ENCODE data around the gene CTBP2. TPM values are rescaled to one million over a fixed set of nuclear protein-coding genes. Genes with fewer than 3 reads are reported as not detected.
A peak's percentile ranks its signal among the peaks of the same experiment; 100 is the strongest.

Gene CTBP2
- total and polyA plus RNA-seq, 4 donors: 19.2 to 80.6 (median 63.2) TPM

GRCh38 chr10:125156739-125157480 lies 3.5 kb downstream of the CTBP2 start:
- no peaks in the 10 kb centered on the region for H3K36me3 ChIP-seq (ENCODE audit: control insufficient read depth in 4 of 4, insufficient read depth in 4 of 4, low read length in 4 of 4)
- no peak for ATAC-seq (ENCODE audit: insufficient read depth, low FRiP score)
- 24 to 42% methylated on average over 13 of the region's 13 CpGs for WGBS, 2 donors
- H3K9ac ChIP-seq (ENCODE audit: insufficient read depth in 1 of 2, low read length in 2 of 2): no peak overlapping the region
- H3K4me3 ChIP-seq: no peak overlapping the region
- no peaks in the 10 kb centered on the region for H3K9me3 ChIP-seq (ENCODE audit: control insufficient read depth in 4 of 4, insufficient read depth in 3 of 4, low read length in 3 of 4)
- TF ChIP-seq, protein P1, sequence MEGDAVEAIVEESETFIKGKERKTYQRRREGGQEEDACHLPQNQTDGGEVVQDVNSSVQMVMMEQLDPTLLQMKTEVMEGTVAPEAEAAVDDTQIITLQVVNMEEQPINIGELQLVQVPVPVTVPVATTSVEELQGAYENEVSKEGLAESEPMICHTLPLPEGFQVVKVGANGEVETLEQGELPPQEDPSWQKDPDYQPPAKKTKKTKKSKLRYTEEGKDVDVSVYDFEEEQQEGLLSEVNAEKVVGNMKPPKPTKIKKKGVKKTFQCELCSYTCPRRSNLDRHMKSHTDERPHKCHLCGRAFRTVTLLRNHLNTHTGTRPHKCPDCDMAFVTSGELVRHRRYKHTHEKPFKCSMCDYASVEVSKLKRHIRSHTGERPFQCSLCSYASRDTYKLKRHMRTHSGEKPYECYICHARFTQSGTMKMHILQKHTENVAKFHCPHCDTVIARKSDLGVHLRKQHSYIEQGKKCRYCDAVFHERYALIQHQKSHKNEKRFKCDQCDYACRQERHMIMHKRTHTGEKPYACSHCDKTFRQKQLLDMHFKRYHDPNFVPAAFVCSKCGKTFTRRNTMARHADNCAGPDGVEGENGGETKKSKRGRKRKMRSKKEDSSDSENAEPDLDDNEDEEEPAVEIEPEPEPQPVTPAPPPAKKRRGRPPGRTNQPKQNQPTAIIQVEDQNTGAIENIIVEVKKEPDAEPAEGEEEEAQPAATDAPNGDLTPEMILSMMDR (IDR thresholded peaks at IDR 0.05; ENCODE audit: control extremely low read depth, extremely low read depth): no peak
- H3K4me1 ChIP-seq (ENCODE audit: control insufficient read depth in 5 of 5, insufficient read depth in 5 of 5, low read length in 5 of 5): peaks cover 17 to 66% (median 33%) of the 10 kb centered on the region in 5 donors
- peak overlapping the region in 1 of 2 donors; percentile 61 for H3K27ac ChIP-seq (ENCODE audit: low read depth in 1 of 2, low read length in 1 of 2)
- DNase-seq: peak in 1 of 3 donors; percentile 31
- no peaks in the 10 kb centered on the region for H3K27me3 ChIP-seq (ENCODE audit: control insufficient read depth in 3 of 3, insufficient read depth in 3 of 3, low read length in 2 of 3)

- WGBS, 2 donors: 48 to 71% methylated on average over 3 of the region's 3 CpGs
- Histone ChIP-seq H3K9me3 (ENCODE audit: control insufficient read depth in 4 of 4, insufficient read depth in 3 of 4, low read length in 3 of 4) (no peaks in the 10 kb centered on the region), H3K4me3 (no peak overlapping the region), H3K9ac (ENCODE audit: insufficient read depth in 1 of 2, low read length in 2 of 2) (no peak overlapping the region), H3K27me3 (ENCODE audit: control insufficient read depth in 3 of 3, insufficient read depth in 3 of 3, low read length in 2 of 3) (no peaks in the 10 kb centered on the region), H3K27ac (ENCODE audit: low read depth in 1 of 2, low read length in 1 of 2) (peak overlapping the region in 1 of 2 donors; percentile 26), H3K36me3 (ENCODE audit: control insufficient read depth in 4 of 4, insufficient read depth in 4 of 4, low read length in 4 of 4) (peaks cover 0 to 3% (median 1%) of the 10 kb centered on the region in 4 donors), H3K4me1 (ENCODE audit: control insufficient read depth in 5 of 5, insufficient read depth in 5 of 5, low read length in 5 of 5) (peaks cover 23 to 64% (median 33%) of the 10 kb centered on the region in 5 donors)
- TF ChIP-seq, protein P1 (IDR thresholded peaks at IDR 0.05; ENCODE audit: control extremely low read depth, extremely low read depth): no peak
- no peak for DNase-seq
- no peak for ATAC-seq (ENCODE audit: insufficient read depth, low FRiP score)
These were observed 4.2 kb downstream of the CTBP2 start for GRCh38 chr10:125156196-125156595.

DNA sequence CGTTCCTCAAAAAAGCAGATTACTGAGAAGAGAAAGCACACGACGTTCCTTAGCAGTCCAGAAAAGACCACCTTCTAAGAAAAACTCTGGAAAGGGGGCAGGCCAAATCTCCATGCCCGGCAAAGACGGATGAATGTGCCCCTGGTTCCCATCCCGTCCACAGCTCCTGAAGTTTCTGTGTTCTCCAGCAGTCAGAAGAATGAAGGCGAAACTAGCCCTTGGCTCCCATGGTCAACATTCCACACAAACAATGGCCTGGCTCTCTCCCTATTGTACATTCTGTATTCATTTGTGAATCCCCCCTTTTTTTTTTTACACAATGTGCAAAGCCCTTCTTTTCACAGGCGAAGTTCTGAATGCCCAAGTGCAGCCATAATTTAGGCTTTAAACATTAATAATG lies 5.3 kb downstream of the CTBP2 start:
- Histone ChIP-seq H3K4me3 (no peak overlapping the region), H3K4me1 (ENCODE audit: control insufficient read depth in 5 of 5, insufficient read depth in 5 of 5, low read length in 5 of 5) (peaks cover 32 to 64% (median 34%) of the 10 kb centered on the region in 5 donors), H3K27me3 (ENCODE audit: control insufficient read depth in 3 of 3, insufficient read depth in 3 of 3, low read length in 2 of 3) (no peaks in the 10 kb centered on the region), H3K9me3 (ENCODE audit: control insufficient read depth in 4 of 4, insufficient read depth in 3 of 4, low read length in 3 of 4) (no peaks in the 10 kb centered on the region), H3K9ac (ENCODE audit: insufficient read depth in 1 of 2, low read length in 2 of 2) (peak overlapping the region in 1 of 2 donors; percentile 54), H3K27ac (ENCODE audit: low read depth in 1 of 2, low read length in 1 of 2) (peak overlapping the region; percentile 5 to 45), H3K36me3 (ENCODE audit: control insufficient read depth in 4 of 4, insufficient read depth in 4 of 4, low read length in 4 of 4) (peaks cover 0 to 7% (median 2%) of the 10 kb centered on the region in 4 donors)
- ATAC-seq (ENCODE audit: insufficient read depth, low FRiP score) (no peak), DNase-seq (peak in 2 of 3 donors; percentile 37 to 46)
- TF ChIP-seq, protein P1 (IDR thresholded peaks at IDR 0.05; ENCODE audit: control extremely low read depth, extremely low read depth): no peak
- WGBS, 2 donors: 26 to 33% methylated on average over 8 of the region's 8 CpGs
